GM12891 (cell line): ENCODE results near the gene NEDD4L.

Experiments
- PAX5 ChIP-seq: IDR thresholded peaks from 2 replicates; pipeline ENCODE4 v1.6.1; 2011; ENCODE audit warnings: low read length, moderate library complexity, mild to moderate bottlenecking; ENCODE audit not compliant: insufficient read depth, severe bottlenecking
- POLR2A ChIP-seq: IDR thresholded peaks from 2 replicates; pipeline ENCODE4 v1.6.1; 2011; ENCODE audit warnings: low read depth, low read length, control low read depth
- POLR2AphosphoS5 ChIP-seq: IDR thresholded peaks from 2 replicates; pipeline ENCODE4 v1.6.1; 2011; ENCODE audit warnings: low read depth, low read length, control low read depth
- POU2F2 ChIP-seq: IDR thresholded peaks from 2 replicates; pipeline ENCODE4 v1.6.1; 2011; ENCODE audit warnings: low read depth, mild to moderate bottlenecking, control low read depth, low read length, moderate library complexity
- SPI1 ChIP-seq: IDR thresholded peaks from 2 replicates; pipeline ENCODE4 v1.6.1; 2011; ENCODE audit warnings: low read depth, low read length, control low read depth
- TAF1 ChIP-seq: IDR thresholded peaks from 2 replicates; pipeline ENCODE4 v1.6.1; 2011; ENCODE audit warnings: low read depth, low read length, control low read depth

GRCh38 chr18:58095655-58096054, 51.6 kb downstream of the NEDD4L start:
- TF ChIP-seq SPI1, result no peak
- TF ChIP-seq POLR2A, result no peak
- no peak for TF ChIP-seq POLR2AphosphoS5
- TF ChIP-seq TAF1, result no peak
- TF ChIP-seq PAX5, result no peak
- TF ChIP-seq POU2F2, result no peak
